GM21381 (cell line): ENCODE data around the gene C4orf36.
"Not testable (repeated sequence)": the region's sequence is repeated elsewhere in the genome, so short reads cannot be mapped to it uniquely, and the experiment has no call there.

Source experiments
- ATAC-seq: cut with Tn5 transposase; IDR thresholded peaks from one replicate; pipeline ENCODE4 v1.9.1; 2021; ENCODE audit warnings: mild to moderate bottlenecking, moderate library complexity; ENCODE audit not compliant: unreplicated experiment

C4orf36 gene

DNA sequence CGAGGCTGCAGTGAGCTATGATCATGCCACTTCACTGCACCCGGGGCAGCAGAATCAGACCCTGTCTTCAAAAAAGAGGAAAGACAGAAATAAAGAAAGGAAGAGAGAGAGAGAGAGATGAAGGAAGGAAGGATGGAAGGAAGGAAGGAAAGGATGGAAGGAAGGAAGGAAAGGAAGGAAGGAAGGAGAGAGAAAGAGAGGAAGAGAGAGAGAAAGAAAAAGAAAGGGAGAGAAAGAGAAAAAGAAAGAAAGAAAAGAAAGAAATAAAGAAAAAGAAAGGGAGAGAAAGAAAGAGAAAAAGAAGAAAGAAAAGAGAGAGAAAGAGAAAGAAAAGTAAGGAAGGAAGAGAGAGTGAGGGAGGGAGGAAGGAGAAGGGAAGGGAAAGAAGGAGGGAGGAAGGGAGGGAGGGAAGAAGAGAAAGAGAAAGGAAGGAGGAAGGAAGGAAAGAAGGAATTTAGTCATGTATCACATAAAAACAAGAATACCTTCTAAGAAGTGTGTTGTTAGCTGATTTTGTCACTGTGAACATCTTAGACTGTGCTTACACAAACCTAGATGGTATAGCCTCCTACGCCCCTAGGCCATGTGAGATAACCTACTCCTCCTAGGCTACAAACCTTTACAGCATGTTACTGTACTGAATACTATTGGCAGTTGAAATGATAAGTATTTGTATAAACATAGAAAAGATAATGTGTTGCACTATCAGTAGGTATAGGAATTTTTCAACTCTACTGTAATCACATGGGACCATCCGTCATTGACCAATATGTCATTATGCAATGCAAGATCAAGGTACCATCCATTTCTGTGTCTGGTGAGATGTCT, 25.2 kb upstream of the C4orf36 start:
- ATAC-seq: no peak

DNA sequence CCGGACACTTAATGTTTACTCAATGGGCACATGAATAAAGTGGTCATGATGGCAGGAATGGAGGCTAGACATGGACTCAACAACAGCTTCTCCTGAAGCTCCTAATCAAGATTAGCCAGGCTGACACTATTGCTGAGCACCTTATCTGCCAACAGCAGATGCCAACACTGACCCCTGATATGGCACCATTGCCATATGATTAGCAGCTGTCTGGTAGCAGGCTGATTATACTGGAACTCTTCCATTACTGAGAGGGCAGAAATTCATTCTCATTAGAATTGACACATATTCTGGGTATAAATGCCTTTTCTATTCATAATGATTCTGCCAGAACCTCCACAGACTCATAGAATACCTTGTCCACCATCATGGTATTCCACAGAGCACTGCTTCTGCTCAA, 24.2 kb upstream of the C4orf36 start:
- no peak for ATAC-seq

DNA sequence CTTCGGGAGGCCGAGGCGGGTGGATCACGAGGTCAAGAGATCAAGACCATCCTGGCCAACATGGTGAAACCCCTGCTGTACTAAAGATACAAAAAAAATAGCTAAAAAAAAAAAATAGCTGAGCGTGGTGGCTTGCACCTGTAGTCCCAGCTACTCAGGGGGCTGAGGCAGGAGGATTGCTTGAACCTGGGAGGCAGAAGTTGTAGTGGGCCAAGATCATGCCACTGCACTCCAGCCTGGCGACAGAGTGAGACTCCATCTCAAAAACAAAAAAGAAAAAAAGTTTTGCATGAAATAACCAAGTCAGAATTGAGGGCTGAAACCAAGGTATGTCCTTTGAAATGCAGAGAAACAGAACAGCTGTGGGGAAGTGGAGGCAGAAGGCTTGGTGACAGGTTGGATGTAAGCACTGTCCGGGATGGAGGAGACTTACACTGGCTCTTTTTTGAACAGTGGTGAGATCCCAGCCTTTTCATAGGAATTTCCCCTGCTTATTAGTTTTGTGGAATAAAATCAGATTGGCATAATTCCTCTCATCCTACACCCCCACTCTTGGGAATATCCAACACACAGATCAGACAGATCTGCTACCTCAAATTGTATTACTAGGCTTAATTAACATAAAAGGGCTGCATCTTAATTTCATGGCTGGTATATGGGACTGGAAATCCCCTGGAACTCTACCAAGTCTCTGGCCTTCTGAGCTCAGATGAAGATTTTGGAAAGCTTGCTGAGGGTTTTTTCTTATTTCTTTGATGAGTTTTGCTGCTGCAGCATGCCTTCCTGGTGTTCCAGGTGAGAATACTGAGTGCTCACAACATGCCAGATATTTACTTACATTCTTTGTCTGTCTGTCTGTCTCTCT, 18.8 kb upstream of the C4orf36 start:
- no peak for ATAC-seq

DNA sequence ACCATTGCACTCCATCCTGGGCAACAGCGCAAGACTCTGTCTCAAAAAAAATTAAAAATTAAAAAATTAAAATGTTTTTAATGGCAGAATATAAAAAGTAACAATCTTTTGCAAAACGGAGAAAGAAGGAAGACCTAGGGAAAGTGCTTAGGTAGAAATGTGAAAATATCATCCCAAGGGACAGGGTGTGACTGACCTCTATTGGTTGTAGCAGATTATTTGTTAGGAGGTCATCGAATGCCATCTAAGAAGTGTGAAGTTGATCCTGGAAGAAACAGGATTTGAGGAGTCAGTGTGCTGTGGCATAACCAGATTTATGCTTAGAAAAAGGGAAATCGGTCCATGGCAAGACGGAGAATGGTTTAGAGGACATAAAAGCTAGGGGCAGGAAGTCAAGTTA, 18.1 kb upstream of the C4orf36 start:
- ATAC-seq: no peak

DNA sequence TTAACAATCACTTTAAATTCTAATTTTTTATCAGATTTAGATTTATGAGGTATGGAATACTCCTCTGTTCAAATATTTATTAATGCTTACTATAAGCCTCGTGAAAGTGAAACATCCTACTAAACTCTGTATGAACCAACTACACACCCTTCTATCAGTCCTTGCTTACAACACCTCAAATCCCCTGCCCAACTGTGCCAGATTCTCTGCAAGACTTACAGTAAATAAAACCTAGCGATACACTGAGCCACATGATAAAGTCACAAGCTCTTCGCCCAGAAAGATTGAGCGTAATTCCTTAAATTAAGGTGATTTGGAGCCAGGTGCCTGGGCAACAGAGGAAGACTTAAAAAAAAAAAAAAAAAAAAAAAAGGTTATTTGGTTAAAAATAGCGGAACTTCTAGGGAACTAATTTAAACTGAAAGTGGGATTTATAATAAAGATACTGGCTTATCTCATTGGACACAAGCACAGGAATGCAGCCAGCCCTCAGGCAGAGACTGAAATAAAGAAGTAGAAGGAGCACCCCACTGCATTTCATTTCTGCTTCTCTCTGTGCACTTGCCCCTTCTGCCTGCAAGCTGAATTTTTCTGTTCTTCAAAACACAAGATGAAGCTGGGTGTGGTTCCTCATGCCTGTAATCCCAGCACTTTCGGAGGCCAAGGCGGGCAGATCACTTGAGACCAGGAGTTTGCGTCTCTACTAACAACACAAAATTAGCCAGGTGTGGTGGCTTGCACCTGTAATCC, 17.5 kb upstream of the C4orf36 start:
- ATAC-seq: no peak

DNA sequence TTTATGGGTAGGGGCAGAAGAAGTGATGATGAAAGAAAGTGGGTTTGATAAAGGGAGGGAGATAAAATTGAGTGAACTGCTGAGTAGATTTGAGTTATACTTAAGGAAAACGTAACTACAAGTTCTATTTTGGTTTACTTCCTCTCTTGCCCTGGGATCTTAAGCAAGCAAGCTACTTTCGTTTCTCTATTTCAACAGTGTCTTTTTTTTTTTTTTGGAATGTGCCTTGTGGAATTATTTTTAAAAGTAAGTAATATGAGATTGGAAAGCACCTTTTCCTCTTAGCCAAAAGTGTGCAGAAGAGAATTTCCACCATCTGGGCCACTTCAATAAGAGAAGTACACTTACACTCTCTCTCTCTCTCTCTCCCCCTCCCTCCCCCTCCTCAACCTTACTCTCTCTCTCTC, 16.0 kb upstream of the C4orf36 start:
- ATAC-seq: no peak

DNA sequence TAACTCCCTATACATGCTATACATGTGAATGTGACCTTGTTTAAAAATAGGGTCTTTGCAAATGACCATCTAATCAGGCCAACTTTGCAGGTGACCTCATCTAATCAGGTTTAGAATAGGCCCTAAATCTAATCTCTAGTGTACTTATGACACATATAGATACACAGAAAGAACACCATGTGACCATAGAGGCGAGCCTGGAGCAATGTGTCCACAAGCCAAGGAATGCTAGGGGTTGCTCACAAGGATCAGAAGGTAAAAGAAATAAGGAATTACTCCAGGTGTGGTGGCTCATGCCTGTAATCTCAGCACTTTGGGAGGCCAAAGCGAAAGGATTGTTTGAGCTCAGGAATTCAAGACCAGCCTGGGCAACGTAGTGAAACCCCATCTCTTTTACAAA, 9.6 kb upstream of the C4orf36 start:
- ATAC-seq: no peak

DNA sequence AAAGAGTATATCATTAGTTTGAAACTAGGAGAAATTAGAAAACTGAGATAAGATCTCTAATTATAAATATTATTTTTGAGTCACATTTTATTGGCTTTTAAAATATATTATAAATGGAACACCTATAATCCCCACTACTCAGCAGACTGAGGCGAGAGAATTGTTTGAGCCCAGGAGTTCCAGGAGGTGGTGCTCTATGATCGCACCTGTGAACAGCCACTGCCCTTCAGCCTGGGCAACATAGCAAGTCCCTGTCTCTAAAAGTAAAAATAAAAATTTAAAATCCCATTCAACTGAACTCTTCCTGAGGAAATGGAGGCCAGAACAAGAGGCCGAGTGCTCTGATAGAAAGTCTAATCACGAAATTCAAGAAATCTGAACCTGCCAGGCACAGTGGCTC, 6.3 kb upstream of the C4orf36 start:
- ATAC-seq: no peak

DNA sequence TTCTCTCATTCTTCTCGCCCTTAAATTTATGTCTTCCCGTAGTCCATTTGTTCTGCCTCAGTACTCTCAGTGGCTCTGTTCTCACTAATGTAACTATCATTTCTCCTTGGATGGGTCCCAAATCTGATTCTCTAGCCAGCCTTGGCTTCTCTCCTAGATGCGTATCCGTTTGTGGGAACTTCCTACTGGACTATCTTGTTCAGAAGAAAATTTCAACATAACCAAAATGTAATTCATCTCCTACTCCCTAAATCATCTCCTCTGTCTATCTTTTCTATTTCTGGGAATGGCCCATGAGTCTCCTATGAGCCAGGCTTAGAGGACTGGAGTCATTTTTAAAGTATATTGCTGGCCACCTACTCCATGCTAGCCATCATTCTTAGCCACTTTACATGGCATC, 4.4 kb upstream of the C4orf36 start:
- no peak for ATAC-seq

DNA sequence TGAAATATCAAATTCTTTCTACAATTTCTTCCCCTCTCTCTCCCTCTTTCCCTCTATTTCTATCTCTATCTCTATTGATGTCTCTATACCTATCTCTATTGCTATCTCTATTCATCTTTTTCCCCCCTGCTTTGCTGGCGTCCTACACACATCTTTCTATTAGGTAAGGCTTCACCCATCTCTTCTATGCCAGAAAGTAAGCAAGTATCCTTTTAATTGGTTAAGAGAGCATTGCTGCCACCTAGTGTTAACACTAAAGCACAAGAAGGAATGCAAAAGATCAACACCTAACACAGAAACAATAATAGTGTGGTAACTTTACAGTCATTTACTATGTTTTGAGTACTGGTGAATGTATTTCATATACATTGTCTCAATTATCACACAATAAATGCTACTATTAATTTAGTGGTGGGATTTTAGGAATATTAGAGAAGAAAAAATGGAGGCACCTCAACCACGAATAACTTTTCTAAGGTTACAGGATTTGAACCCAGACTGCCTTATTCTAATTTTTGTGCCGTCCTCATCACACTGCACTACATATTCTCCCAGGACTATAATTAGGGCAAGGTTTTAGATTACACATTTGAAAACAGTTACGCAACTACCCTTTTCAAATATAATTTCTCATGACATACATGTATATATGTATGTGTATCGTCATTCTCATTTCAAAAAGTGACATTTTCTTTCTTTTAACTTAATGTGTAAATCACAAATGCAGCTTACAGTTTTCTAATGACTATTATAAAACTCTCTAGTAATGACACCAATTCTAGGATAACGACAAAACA, 3.7 kb upstream of the C4orf36 start:
- ATAC-seq: no peak

DNA sequence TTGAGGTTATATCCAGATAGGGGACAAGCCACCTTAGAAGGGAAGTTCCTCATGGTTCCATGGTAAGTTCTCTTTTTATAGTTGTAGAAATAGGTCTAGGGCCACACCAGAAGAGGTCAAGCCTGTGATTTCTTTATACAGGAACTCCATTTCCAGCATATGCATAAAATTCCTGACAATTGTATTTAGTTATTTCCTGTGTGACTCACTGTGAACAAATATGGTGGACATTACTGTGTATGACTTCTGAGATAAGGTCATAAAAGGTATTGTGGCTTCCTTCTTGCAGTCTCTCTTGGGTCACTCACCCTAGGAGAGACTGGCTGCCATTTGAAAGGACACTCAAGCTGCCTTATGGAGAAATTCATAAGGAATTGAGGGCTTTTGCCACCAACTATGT, 2.2 kb upstream of the C4orf36 start:
- ATAC-seq: no peak

DNA sequence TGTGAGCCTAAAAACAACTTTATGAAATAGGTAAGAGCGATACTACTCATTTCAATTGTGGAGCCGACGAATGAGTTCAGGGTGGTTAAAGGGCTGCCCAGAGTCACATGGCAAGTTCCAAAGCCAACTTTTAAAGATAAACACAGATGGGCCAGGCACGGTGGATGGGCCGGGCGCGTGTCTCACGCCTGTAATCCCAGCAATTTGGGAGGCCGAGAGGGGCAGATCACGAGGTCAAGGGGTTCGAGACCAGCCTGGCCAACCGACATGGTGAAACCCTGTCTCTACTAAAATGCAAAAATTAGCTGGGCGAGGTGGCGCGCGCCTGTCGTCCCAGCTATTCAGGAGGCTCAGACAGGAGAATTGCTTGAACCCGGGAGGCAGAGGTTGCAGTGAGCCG, 914 bp upstream of the C4orf36 start:
- ATAC-seq: no peak

DNA sequence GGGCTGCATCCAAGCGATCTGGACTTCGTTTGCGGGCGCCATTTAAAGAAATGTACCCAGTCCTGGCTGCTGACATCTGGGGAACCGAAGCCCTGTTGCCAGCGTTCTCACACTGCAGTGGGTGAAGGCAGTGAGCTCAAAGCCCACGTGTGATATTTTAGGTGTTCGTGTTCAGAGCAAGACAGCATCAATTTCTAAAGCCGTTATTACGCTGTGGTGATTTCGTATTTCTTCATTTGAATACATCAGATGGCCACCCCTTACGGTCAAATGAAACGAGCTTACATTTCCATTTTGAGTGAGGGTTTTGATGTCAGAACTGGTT, 376 bp upstream of the C4orf36 start:
- peak; percentile 14 for ATAC-seq

DNA sequence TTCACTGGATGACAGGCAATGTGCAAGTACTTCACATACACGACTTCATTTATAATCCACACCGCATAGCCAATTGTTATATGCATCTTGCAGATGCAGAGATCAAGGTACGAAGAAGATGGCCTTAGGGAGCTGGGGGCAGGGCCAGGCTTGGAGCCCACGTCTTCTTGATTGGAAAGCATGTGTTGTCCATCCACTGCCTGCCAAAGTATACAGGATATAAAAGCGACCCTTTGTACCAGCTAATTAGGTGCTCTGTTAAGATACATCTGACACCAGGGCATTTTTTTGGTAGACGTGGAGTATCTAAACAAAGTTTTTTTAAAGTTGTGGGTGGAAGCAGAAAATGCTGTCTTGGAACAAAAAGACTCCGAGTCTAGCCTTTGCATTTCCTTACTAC, 1.4 kb downstream of the C4orf36 start:
- ATAC-seq: no peak

DNA sequence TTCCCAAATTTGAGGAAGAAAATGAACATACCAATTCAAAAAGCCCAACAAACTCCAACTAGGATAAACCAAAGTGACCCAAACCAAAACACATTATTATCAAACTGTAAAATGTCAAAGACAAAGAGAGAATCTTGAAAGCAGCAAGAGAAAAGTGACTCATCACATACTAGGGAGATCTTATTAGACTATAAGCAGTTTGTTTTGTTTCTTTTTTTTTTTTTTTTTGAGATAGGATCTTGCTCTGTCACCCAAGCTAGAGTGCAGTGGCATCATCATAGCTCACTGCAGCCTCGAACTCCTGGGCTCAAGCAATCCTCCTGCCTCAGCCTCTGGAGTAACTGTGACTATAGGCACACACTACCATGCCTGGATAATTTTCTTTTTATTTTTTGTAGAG, 12.6 kb downstream of the C4orf36 start:
- ATAC-seq: no peak

DNA sequence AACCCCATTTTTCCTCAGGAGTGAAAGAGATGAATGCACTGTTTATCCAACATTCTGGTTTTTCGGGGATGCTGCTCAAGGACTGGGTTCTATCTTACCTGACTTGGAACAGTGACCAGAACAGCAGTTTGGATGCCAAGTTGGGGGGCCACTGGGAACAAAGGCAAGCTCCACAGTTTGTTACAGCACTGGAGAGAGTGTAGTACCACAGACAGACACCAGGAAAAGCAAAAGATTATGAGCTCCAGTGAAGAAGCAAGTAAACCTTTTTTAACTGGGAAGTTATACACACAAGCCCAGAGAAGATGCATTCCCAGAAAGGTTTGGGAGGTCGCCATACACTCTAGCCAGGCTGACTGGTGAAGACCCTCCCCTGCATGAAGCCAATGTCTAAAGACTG, 13.6 kb downstream of the C4orf36 start:
- ATAC-seq: no peak

DNA sequence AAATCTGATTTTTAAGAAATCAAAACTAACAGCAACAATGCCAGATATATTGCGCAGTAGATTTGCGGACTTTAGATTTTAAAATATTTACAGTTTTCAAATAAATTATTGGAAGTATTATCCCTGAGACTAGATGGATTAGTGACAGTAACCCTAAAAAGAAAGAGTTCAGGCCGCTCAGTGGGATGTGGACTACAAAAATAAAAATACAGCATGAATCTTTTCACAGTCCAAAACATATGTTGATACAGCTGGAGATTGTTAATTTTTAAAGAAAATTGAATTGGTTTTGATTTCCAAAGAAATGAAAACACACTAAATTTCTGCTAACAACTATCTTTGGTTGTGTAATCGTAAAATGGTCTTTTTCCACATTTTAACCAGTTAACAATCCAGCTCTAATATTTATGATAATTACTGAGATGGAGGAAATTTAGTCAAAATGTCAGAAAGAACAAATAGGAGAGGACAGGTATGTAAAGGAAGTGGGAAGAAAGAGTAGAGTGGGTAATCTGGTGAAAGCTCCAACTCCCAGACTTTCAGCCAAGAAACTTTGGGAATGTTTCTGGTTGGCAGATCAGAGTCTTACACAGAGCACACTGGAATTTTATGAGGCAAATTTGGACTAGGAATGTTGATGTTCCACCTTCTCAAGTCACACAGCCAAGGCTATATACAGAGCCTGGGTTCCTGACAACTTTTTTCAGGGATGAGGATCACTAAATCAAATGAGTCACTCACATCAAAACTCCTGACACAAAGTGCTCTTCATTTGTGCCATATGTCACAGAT, 15.1 kb downstream of the C4orf36 start:
- ATAC-seq: no peak

DNA sequence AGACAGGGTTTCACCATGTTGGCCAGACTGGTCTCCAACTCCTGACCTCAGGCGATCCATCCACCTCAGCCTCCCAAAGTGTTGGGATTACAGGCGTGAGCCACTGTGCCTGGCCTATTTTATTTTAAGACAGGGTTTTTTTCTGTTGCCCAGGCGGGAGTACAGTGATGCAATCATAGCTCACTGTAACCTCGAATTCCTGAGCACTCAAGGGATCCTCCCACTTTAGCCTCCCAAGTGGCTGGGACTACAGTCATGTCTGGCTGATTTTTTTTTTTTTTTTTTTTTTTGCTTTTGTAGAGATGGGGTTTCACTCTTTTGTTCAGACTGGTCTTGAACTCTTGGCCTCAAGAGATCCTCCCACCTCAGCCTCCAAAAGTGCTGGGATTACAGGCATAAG, 16.8 kb downstream of the C4orf36 start:
- ATAC-seq: not testable (repeated sequence)

DNA sequence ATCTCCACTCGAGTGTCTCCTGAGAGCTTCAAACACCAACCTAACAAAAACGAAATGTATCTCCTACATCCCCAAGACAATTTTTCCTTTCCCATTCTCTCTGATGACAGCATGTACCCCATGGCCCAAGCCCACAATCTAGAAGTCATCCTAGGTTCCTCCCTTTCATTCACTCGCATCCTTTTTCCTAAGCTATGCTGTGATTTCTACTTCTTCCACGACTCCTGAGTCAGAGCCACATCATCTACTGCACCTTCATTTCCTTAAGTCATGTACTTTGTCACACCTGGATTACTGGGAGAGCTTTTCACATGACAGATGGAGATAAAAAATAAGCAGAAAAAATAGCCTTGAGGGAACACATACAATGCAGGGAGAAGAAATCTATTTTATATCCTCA, 20.1 kb downstream of the C4orf36 start:
- no peak for ATAC-seq

DNA sequence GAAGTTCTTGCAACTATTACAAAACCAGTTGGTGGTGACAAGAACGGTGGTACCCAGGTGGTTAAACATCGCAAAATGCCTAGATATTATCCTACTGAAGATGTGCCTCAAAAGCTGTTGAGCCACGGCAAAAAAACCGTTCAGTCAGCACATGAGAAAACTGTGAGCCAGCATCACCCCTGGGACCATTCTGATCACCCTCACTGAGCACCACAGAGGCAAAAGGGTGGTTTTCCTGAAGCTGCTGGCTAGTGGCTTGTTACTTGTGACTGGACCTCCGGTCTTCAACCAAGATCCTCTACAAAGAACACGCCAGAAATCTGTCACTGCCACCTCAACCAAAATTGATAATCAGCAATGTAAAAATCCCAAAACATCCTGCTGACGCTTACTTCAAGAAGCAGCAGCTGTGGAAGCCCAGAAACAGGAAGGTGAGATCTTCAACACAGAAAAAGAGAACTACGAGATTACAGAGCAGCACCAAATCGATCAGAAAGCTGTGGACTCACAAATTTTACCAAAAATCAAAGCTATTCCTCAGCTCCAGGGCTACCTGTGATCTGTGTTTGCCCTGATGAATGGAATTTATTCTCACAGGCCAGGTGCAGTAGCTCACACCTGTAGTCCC, 21.7 kb downstream of the C4orf36 start:
- ATAC-seq: no peak
